IPS DF 4.7 (cell line): ENCODE measurements around the gene ERICH6B.

Source experiments
- DNase-seq: peaks from one replicate; pipeline ENCODE4 v3.0.0-alpha.2; 2013; ENCODE audit warnings: low spot score; ENCODE audit errors: extremely low read depth

The ERICH6B gene

DNA sequence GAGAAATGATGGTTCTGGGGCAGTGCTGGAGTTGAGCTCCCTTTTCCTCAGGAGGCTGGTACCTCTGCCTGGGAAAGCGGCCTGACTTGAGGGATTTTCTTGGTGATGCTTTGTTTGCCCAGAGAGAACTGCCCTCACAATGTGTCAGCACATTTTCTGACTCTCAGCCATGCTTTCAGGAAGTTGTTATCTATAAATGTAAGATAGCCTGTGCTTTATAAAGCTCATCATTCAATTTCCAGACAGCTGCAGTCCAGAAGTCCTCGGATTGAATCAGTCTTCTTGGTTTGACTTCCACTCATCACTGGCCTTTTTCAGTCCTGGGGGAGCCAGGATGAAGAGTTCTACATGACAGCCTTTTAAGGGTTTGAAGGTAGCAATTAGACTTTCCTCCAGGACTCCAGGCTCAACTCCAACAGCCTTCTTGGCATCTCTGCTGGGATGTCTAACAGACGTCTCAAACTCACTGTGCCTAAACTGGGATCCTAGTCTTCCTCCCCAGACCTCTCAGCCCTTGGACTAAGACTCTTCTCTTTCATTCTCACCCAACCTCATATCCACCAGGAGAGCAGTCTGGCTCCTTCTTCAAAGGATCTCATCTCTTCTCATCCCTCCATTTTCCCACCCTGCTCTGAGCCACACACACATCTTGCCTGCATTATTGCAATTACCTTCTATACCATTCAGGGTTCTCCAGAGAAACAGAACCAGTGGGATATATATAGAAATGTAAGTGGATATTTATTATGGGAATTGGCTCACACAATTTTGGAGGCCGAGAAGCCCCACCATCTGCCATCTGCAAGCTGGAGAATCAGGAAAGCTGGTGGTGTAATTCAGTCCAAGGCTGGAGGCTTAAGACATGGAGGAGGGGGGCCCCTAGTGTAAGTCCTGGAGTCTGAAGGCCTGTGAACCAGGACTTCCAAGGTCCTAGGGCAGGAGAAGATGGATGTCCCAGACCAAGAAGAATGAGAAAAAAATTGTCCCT is 13.1 kb downstream of the ERICH6B start:
- DNase-seq: no peak

DNA sequence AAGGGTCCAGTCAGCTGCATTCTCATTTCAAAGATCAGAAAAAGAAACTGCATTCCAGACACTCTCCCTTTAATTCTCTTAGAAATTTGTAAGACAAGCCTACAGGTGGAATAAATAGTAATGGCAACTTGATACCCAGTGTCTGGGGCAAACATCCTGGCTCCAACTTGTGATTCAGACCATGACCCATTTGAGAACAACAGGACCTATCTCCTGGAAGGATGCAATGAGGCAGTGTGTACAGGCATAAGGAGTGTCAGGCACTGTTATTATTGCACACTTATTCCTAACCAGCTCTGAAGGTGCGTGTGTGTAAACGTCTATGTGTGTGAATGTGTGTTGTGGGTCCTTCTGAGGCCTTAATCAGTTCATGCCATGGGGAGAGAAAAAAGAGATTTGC is 13.9 kb downstream of the ERICH6B start:
- no peak for DNase-seq

DNA sequence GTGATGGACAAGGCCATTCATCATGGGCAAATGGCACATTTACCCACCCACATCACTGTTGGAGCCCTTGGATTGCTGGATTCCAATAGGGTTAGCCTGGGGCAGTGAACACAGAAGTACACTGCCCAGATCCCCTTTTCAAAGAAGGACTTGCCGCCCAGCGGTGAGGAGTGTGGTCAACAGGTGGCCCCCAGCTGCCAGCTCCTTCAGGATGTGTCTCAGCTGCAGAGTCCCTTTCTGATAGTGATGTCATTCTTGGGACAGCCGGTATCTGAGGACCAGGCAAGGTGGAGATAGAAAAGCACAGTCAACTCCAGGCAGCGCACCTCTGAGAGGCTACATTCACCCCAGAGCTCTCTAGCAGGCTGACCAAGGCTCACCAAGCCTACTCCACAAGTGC is 16.9 kb downstream of the ERICH6B start:
- no peak for DNase-seq

DNA sequence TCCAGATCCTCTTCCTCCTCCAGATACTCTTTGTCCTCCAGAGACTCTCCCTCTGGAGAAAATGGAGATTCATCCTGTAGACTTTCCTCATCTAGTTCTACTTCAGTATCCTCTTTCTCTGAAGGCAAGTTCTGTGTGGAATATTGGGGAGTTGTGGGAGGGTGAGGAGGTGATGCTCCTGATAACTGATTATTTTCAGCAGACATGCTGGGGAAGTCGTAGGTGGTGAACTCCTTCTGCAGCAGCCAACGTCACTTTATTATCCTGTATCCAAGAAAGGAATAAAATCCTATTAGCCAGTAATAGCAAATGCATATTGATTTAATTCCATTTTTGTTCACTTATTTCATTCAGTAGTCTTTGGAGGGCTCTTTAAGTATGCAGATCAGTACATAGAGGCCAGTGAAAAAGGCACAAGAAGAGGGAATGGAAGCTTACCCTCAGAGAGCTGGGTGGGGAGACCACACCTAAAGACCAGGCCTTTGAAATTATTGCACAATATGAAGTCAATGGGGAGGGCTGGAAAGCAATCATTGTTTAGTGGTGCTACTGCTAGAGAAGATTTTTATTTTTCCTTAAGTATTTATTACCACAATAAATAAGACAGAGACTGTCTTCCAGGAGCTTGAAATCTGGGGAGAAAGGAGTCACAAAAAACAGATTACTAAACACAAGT is 18.6 kb downstream of the ERICH6B start:
- DNase-seq: no peak

DNA sequence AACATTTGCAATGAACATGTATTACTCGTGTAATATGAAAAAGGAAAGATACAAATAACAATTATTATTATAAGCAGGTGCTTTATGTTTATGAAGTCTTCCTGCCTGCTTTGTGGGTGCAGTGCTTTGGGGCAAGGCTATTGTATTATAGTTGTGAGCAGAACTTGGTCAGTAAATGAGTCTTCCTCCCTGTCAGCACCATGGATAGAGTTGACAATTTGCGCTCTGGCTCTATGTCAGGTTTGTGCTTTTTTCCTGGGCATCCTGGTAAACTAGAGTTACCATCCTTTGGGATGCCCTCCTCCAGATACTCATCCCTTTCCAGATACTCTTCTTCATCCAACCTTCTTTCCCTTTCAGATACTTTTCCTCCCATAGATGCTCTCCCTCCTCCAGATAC is 19.6 kb downstream of the ERICH6B start:
- no peak for DNase-seq

DNA sequence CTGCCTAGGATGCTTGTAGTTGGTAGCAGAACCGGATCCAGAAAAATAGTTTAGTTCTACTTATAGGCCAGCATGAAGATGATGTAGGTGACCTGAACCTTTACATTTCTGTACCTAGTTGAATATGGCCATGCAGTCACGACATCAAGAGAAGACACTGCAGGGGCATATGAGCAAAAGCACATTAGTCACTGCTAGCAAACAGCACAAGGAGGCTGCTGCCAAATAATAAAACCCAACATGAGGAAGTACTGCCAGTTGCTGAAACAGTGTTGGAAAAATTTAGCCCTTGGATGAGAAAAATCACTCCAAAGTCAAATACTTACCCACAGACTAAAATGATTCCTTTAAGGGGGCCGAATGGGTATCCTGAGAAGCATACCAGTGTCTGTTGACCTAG is 20.8 kb downstream of the ERICH6B start:
- no peak for DNase-seq

DNA sequence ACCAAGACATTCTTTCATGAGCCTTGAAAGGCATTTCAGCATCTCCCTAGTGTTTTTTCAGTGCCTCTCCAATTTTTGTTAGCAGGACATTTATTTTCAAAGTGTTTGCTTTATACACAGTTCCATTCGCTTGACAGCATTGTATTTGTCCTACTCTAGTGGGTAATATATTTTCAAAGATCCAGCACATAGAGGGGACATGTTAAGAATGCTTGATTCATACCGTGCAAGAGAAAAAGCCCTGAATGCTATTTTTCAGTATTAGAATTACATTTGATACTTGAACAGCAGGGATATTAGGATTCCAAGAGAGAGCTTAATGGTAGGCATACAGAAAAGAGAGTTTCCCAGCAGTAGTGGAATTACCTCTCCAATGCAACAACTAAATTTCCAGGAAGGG is 21.3 kb downstream of the ERICH6B start:
- DNase-seq: no peak

DNA sequence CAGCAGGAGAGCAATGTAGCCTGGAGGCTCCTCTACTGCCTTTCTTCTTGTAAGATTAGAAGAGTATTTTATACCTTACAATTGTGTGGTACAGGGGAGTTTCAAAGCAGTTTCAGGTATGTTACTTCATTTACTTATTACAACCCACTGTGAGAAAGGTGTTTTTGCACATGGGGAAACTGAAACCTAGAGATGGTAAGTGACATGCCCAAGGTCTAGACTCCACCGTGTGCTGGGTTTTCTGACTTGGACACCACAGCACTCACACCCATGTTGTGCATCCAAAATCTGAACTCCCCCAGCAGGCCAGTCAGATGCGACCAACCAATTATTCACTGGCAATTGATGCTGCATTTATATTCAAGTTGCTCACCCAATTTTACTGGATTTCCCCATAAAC is 22.8 kb downstream of the ERICH6B start:
- DNase-seq: no peak

DNA sequence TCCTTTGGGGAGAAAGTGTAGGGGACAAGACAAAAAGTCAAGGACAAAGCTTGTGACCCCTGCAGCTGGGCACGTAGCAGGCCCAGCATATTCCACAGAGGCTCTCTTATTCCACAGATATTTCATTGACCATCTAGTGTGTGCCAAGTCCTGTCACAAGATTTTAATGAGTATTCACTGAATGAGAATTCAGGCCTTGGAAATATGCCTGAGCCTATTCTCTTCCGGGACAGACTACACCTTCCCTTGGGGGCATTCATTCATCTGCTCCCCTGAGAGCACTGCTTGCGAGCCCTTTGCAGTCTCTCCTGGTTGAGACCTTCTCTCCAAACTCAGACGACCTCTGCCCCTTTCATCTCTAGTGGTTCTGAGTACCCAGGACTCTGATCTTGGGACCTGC is 25.5 kb downstream of the ERICH6B start:
- no peak for DNase-seq

DNA sequence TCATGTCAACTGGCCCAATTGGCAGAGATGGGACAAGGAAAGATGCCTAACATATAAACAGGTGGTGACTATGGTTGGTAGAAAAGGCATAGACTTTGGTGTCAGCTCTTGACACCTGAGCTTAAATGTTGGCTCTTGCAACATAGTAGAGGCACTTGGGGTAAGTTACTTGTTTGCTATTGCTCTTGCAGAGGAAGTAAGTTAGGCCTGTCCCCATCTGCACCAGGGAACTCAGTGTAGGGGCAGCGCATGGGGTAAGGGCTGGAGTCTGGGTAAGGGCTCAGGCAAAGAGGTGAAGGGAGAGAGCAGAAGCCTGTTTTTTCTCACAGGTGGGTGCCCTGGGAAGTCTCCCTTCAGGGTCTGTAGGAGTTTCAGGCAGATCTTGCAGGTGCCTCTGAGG is 27.6 kb downstream of the ERICH6B start:
- no peak for DNase-seq

DNA sequence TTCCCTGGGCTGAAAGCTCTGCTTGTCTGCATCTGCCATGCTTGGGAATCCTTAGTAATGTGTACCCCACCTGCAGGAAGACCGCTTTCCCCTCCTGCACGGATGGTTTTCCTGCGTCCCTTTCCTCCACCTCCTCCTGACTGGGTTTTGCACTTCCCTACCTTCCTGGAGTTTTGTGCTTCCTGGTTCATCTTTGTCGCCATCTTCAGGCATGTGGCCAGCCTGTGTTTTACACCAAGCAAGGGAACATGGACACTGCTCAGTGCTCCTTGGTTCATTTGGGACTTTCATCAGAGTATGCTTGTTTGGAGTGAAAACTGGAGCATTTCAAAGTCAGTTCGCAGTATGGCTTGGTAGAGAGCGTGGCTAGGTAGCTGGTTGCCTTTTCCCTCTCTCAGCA is 30.7 kb downstream of the ERICH6B start:
- no peak for DNase-seq

DNA sequence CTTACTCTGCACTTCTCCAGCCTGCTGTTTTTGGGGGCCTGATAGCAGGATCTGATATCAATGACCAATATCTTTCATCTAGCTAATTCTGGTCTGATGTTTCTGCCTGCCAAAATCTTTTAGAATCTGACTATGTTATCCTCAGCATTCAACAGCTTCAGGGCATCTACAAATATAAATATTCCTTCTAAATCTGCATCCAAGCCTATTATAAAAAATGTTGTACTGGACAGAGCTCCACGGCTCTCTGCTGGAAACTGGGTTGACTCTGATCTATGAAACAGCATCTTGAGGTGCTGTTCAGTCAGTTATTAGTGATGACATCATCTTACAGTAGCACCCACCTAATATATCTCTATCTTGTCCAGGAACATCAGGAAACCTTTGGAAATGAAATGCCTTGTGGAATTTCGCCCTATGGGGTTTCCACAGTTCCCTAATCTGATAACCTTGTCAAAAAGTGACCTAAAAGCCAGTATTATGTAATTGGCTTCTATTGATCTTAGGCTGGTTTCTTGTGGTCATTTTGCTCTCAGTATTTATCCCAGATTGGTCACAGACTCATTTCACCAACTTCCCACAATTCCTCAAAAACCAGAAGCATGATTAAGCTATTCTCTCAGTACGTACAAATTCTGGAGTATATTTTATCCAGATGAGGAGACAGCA is 33.0 kb downstream of the ERICH6B start:
- DNase-seq: no peak

DNA sequence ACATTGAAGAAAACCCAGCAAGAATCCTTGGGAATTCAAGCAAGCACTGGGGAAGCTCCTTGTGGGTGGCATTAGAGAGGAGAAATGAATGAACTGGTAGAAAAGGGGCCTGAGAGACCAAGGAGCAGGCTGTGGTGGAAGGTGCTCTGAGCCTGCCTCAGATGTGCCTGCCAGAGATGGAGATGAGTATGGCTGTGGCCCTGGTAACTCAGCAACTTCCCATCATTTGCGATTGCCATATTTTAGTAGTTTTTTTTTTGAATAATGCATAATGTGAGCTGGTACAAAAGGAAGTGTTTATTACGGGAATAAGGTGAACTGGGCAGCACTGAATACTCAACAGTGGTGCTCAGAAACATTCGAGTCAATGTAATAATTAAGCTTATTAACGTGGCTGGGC is 39.1 kb downstream of the ERICH6B start:
- DNase-seq: no peak

DNA sequence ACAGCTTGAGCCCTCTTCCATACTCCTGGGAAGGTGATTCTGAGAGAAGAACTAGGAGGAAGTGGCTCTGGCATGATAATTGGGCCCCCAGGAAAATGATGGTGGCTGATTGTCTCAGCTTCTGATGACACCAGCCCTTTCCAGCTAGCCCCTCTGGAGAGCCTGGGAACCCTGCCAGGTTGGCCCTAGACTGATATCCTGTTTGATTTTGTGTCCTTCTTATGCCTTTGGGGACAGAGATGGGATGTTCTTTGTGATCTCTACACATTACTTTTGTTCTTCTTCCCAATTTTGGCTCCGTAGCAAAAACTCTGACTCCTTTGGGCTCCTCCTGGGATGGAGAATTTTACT is 39.7 kb downstream of the ERICH6B start:
- DNase-seq: no peak

DNA sequence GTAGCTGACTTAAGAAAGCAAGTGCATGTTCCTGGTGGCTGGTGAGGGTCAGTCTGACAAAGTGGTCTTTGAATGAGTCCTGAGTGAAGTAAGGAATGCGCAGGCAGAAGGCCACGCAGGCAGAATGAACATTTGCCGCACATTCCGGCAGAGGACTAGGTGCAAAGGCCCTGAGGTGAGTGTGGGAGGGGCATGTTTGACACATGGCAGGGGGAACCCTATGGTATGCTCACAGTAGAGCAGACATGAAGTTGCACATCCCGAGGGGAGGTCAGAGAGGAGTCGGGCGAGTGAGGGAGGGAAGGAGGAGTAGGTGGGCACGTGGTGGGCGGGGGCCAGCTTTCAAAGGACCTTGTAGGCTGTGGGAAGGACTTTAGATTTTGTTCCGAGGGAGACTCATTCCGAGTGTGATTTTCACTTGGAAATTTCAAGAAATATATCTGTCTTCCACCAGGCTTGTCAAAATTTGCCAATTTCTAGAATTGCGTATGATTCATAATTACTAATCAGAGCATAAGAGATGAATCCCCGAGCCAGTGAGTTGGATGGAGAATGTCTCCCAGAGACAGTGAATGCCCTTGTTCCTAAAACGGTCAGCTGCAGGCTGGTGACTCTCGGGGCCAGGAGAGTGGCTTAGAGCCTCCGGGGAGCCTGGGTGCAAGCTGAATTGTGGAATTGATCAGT is 40.3 kb downstream of the ERICH6B start:
- no peak for DNase-seq

DNA sequence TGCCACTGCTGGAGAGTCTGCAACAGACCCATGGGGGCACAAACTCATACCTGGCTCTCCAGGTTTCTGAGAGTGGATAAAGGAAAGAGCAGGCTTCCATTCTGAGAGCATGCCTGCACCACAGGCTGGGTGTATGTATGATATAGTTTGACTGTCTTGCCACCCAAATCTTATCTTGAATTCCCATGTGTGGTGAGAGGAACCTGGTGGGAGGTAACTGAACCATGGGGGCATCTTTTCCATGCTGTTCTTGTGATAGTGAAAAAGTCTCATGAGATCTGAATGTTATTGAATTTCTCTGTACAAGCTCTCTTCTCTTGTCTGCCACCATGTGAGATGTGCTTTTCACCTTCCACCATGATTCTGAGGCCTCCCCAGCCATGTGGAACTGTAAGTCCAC is 50.2 kb downstream of the ERICH6B start:
- DNase-seq: no peak

DNA sequence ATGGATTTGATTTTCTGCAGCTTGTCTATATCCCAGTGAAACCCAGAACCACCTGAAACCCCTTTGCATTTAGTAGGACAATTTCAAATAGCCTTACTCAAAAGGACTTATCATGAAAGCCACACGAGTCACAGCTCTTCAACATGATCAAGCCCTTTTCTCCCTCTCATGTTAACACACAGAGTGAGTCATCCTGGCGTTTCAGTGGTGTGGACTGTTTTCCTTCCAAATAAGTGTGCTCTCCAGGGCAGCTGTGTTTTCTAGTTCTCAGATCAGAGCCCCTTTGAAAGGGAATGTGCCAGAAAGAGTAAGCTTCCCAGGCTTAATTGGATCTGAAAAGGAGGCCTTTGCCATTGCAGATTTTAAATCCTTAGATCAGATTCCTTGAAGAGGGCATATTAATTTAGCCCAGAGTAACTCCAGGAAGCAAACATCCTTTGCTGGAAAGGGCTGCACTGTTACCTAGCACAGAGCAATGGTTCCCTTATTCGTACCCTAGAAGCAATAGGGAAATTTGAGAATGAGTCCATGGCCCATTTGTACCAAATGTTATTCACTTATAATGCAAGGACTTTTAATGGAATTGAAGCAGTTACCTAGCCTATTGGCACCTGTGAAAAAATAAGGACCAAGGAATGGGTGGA is 51.3 kb downstream of the ERICH6B start:
- DNase-seq: no peak

DNA sequence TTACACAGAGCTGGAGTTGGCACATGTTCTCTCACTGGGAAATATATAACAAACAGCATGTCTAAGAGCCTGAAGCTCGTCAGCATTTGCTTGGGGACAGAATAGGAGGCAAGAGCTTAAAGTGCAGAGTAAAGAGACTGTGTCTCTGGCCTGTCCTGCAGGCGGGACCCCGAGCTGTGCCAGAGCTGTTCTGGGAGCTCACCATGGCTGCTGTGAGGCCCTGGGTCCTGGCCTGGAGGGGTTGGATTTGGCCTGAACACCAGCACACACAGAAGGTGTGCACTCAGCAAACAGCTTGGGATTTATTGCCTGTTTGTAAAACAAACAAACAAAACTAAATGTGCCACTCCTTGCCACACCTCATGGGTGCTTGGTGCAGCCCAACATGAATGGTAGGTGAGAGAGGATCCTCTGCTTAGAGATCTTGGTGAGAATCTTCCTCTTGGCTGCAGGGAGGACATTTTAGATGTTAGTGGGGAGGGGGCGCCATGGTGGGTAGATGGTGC is 60.9 kb downstream of the ERICH6B start:
- no peak for DNase-seq

DNA sequence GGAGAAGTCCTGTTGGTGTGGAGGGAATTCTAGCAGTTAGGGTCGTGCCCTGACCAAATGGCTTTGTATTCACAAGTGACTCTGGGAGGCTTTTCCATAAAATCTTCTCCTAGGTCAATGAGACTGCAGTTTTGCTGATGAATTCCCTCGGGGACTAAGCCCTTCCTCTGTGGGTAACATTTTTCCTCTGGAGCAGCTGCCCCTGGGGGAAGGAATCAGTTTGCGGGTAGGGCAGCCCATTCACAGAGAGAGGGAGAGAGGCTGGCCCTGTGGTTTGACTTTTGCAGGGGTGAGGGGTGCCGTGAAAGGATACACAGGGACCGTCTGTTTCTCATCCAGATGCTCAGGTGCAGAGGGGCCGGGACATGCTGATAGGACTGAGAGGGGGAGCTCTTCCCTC is 67.3 kb downstream of the ERICH6B start:
- no peak for DNase-seq

DNA sequence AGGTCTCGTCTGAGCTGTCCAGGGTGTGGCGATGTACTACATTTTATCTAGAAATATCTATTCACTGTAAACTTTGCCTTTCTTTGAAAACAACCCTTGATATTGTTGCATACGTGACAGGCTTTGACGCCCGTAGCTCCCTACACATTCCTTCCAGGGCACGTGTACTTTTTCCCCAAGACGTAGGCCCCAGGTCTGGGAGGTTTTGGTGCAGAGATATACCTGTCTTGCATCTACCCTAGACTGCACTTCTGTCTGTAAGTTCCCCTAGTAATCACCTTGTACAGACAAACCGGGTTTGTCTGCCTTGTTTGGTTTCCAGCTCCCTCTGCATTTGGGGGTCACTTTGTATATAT is 69.2 kb downstream of the ERICH6B start:
- DNase-seq: no peak
